ENCODE data around the gene GSTCD.

DNA sequence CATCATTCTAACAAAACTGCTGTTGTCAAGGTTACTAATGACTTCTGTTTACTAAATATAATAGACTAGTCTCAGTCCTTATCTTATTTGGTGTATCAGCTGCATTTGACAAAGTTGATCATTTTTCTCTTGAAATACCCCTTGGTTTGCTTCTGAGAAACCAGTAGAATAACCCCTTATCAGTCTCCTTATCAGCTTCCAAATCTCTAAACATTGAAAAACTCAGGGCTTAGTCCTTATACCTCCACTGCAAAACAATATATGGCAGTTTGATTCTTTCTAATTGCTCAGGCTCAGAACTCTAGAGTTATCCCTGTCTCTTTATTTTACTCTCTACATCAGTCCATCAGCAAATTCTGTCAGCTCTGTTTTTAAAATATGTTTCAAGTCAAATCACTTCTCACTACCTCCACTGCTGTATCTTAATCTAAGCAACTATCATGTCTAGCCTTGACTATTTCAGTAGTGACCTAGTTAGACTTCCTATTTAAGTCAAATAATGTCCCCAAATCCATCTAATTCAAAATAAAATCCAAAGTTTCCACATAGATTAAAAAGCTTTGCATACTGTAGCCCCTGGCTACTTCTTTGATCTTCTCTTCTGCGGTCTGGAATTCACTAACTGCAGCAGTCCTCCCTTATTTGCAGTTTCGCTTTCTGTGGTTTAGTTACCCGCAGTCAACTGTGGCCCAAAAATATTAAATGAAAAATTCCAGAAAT lies 99.6 kb downstream of the GSTCD start:
- TF ChIP-seq, protein P1, sequence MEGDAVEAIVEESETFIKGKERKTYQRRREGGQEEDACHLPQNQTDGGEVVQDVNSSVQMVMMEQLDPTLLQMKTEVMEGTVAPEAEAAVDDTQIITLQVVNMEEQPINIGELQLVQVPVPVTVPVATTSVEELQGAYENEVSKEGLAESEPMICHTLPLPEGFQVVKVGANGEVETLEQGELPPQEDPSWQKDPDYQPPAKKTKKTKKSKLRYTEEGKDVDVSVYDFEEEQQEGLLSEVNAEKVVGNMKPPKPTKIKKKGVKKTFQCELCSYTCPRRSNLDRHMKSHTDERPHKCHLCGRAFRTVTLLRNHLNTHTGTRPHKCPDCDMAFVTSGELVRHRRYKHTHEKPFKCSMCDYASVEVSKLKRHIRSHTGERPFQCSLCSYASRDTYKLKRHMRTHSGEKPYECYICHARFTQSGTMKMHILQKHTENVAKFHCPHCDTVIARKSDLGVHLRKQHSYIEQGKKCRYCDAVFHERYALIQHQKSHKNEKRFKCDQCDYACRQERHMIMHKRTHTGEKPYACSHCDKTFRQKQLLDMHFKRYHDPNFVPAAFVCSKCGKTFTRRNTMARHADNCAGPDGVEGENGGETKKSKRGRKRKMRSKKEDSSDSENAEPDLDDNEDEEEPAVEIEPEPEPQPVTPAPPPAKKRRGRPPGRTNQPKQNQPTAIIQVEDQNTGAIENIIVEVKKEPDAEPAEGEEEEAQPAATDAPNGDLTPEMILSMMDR (IDR thresholded peaks at IDR 0.05), result no peak
- TF ChIP-seq POLR2A (IDR thresholded peaks at IDR 0.05), result no peak
